Activated T-helper 1 cell treated with anti-CD3 and anti-CD28 coated beads, Interleukin-12 subunit alpha, Interleukin-12 subunit beta, Interleukin-2, Interleukin-4 antibody, amounts not matched to agents 30 ng/mL and 10 ng/mL and 1 ng/mL, durations not matched to agents 14 hours and 24 hours and 36 hours (primary cell): ENCODE measurements around the gene SLAMF6. TPM values are rescaled to one million over a fixed set of nuclear protein-coding genes. Genes with fewer than 3 reads are reported as not detected.

ENCODE experiments used
- DNase-seq: peaks from one replicate; pipeline ENCODE4 v3.0.0; 2021; ENCODE audit warnings: low spot score
- H3K27ac Mint-ChIP-seq: one replicate; pipeline ENCODE4 v1.8.0; 2021; ENCODE audit warnings: mild to moderate bottlenecking, mixed read lengths
- H3K27me3 Mint-ChIP-seq: one replicate; pipeline ENCODE4 v1.8.0; 2022; ENCODE audit warnings: mild to moderate bottlenecking, moderate library complexity, mixed read lengths; ENCODE audit not compliant: insufficient read depth
- H3K36me3 Mint-ChIP-seq: one replicate; pipeline ENCODE4 v1.8.0; 2021; ENCODE audit warnings: low read depth, mixed read lengths
- H3K4me1 Mint-ChIP-seq: one replicate; pipeline ENCODE4 v1.8.0; 2021; ENCODE audit warnings: low read depth, mixed read lengths
- H3K4me3 Mint-ChIP-seq: one replicate; pipeline ENCODE4 v1.8.0; 2021; ENCODE audit warnings: mild to moderate bottlenecking, moderate library complexity, mixed read lengths
- H3K9me3 Mint-ChIP-seq: one replicate; pipeline ENCODE4 v1.8.0; 2021; ENCODE audit warnings: mixed read lengths
- intact Hi-C: fragments of 100-400 bp; cut with micrococcal nuclease; formaldehyde crosslinking; loops from one replicate; pipeline ENCODE4 v1.15.1; 2024
- total RNA-seq: library from RNA; stranded (reverse); gene quantifications from 2 replicates; pipeline ENCODE4 v1.2.3, GENCODE V29; 2022

Gene SLAMF6
- total RNA-seq, 1 donor from 2014 or later, result 46.8 TPM

- Mint-ChIP-seq H3K4me1 (peaks cover 35% of the 10 kb centered on the region), H3K36me3 (peaks cover 33% of the 10 kb centered on the region), H3K27me3 (no peaks in the 10 kb centered on the region), H3K27ac (no peak overlapping the region), H3K9me3 (peaks cover 4% of the 10 kb centered on the region), H3K4me3 (no peak overlapping the region)
- intact Hi-C loops, result no loop called here
- DNase-seq, result no peak
Observed at GRCh38 chr1:160553778-160554177, 30.7 kb upstream of the SLAMF6 start.

GRCh38 chr1:160552425-160552824 lies 29.4 kb upstream of the SLAMF6 start:
- intact Hi-C loops, result no loop called here
- no peak overlapping the region for H3K4me3 Mint-ChIP-seq
- H3K27me3 Mint-ChIP-seq, result no peaks in the 10 kb centered on the region
- peaks cover 37% of the 10 kb centered on the region for H3K36me3 Mint-ChIP-seq
- no peak for DNase-seq
- no peak overlapping the region for H3K27ac Mint-ChIP-seq
- H3K9me3 Mint-ChIP-seq, result no peaks in the 10 kb centered on the region
- H3K4me1 Mint-ChIP-seq, result peaks cover 25% of the 10 kb centered on the region

DNA sequence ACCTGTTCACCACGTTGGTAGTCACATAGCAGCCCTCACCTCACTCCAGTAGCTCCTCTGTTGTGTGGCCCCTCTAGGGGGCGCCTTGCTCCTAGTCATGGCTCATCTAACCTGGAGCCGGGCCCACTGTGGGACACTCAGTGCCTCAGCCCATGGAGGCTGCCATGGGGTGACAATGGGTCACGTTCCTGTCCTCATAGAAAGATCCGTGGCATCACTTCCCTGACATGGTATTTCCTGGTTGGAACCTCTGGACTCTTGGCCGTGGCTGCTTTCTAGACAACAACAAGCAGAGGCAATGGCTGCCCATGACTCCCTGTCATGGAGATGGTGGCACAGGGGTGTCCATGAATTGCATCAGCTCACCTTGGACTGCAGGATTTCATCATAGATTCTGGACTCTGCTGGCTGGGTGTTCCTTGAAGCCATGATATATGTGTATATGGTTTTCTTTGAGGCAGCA lies 27.5 kb upstream of the SLAMF6 start:
- H3K27ac Mint-ChIP-seq, result no peak overlapping the region
- no peaks in the 10 kb centered on the region for H3K9me3 Mint-ChIP-seq
- DNase-seq, result peak; percentile 16
- no peaks in the 10 kb centered on the region for H3K27me3 Mint-ChIP-seq
- intact Hi-C loops, result loop anchor here (1.0 kb wide), 1 partner anchor 57 kb away; no protein-coding TSS in a partner anchor
- H3K4me3 Mint-ChIP-seq, result no peak overlapping the region
- H3K36me3 Mint-ChIP-seq, result peaks cover 43% of the 10 kb centered on the region
- peaks cover 38% of the 10 kb centered on the region for H3K4me1 Mint-ChIP-seq

DNA sequence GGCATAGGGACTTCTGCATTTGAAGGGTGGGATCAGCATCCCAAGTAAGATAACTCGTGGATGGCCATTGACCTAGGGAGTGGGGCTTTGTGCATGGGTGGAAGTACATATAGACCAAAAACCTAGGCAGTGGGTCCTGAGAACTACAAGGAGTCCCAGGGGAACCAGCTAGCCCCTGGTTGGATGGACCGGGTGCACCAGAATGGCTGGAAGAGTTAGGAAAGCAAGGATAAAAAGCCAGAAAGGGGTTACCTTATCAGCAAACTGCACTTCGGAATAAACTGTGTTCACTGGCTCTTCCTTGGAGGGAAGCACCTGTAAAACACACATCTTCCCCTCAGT lies 26.6 kb upstream of the SLAMF6 start:
- Mint-ChIP-seq H3K4me1 (peaks cover 45% of the 10 kb centered on the region), H3K36me3 (peaks cover 47% of the 10 kb centered on the region), H3K27me3 (no peaks in the 10 kb centered on the region), H3K27ac (no peak overlapping the region), H3K4me3 (no peak overlapping the region), H3K9me3 (no peaks in the 10 kb centered on the region)
- intact Hi-C loops, result loop anchor here (1.0 kb wide), 1 partner anchor 58 kb away; no protein-coding TSS in a partner anchor
- DNase-seq, result no peak

DNA sequence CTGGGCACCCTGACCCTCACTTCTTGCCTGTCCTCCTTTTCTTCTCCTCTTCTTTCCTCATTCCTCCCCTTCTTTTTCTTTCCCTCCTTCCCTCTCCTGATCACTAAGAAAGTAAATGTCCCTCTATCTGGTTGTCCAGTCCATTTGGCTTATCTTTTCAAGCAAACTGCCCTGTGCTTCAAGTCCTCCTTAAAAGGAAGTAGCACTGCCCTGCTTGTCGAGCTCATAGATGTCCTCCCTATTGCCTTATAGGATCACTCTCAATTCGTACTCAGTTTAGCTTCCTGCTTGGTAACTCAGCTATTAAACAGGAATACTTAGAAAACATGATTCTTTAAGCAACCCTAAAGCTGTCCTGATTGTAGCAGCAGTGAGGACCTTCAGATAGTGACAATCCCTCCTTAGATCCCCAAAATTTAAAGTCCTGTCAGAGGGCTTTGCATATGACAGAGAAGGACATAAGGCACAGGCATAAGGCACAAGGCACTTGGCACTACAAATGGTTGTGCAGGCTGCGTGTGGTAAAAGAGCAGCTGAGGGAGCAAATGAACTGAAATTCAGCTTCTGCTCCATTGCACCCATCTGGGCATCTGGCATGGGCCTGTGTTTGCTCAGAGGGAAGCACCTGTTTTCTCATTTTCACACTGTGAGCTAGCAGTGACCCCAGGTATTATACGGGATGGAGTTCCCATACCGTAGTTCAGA lies 26.1 kb upstream of the SLAMF6 start:
- intact Hi-C loops, result no loop called here
- no peak for DNase-seq
- Mint-ChIP-seq H3K27ac (peak overlapping the region; percentile 35), H3K4me3 (no peak overlapping the region), H3K4me1 (peaks cover 46% of the 10 kb centered on the region), H3K9me3 (no peaks in the 10 kb centered on the region), H3K27me3 (no peaks in the 10 kb centered on the region), H3K36me3 (peaks cover 45% of the 10 kb centered on the region)

DNA sequence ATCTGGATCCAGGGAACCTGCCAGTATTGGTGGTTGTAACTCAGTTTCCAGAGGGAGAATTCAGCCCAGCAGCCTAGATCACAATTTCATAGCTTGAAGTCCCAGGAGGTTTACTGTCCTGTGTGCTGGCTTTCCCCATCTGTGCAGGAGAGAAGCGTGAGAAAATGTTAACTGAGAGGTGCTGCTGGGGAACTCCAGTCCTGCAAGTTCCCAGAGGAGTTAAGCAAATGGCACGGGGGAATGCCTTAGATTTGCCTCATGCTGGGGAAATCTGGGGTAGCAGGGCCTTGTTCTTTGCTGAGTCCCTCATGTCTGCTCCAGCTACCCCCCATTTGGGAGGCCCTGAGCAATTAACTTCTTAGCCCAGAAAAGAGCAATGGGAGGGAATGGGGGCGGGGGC lies 25.1 kb upstream of the SLAMF6 start:
- H3K27ac Mint-ChIP-seq, result no peak overlapping the region
- intact Hi-C loops, result no loop called here
- peaks cover 46% of the 10 kb centered on the region for H3K4me1 Mint-ChIP-seq
- DNase-seq, result no peak
- peaks cover 44% of the 10 kb centered on the region for H3K36me3 Mint-ChIP-seq
- no peaks in the 10 kb centered on the region for H3K9me3 Mint-ChIP-seq
- no peaks in the 10 kb centered on the region for H3K27me3 Mint-ChIP-seq
- no peak overlapping the region for H3K4me3 Mint-ChIP-seq

GRCh38 chr1:160547422-160547821 lies 24.4 kb upstream of the SLAMF6 start:
- H3K4me1 Mint-ChIP-seq, result peaks cover 40% of the 10 kb centered on the region
- intact Hi-C loops, result no loop called here
- no peak overlapping the region for H3K4me3 Mint-ChIP-seq
- H3K27ac Mint-ChIP-seq, result no peak overlapping the region
- no peaks in the 10 kb centered on the region for H3K27me3 Mint-ChIP-seq
- H3K9me3 Mint-ChIP-seq, result no peaks in the 10 kb centered on the region
- peaks cover 36% of the 10 kb centered on the region for H3K36me3 Mint-ChIP-seq
- no peak for DNase-seq

DNA sequence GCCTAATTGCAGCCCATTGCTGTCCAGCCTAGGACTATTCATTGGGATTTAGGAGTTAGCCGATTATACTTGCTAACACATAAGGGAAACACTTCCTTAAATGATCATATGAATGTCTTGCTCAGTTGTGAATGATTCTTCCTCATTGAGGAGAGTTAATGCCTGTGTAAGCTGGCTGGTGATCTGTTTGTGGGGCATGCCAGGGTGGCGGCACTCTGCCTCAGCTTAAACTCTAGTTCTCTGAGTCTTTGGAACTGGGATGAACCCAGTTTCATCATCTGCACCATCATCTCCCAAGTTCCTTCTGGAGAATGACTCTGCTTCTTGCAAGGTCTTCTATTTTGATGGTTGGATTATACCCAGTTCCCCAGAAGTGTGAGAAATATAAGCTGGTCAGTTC lies 23.9 kb upstream of the SLAMF6 start:
- DNase-seq, result no peak
- H3K36me3 Mint-ChIP-seq, result peaks cover 33% of the 10 kb centered on the region
- H3K4me1 Mint-ChIP-seq, result peaks cover 39% of the 10 kb centered on the region
- no peak overlapping the region for H3K4me3 Mint-ChIP-seq
- no peaks in the 10 kb centered on the region for H3K27me3 Mint-ChIP-seq
- H3K27ac Mint-ChIP-seq, result no peak overlapping the region
- intact Hi-C loops, result no loop called here
- H3K9me3 Mint-ChIP-seq, result no peaks in the 10 kb centered on the region

- DNase-seq, result no peak
Observed at GRCh38 chr1:160544647-160545046, 21.6 kb upstream of the SLAMF6 start.

DNA sequence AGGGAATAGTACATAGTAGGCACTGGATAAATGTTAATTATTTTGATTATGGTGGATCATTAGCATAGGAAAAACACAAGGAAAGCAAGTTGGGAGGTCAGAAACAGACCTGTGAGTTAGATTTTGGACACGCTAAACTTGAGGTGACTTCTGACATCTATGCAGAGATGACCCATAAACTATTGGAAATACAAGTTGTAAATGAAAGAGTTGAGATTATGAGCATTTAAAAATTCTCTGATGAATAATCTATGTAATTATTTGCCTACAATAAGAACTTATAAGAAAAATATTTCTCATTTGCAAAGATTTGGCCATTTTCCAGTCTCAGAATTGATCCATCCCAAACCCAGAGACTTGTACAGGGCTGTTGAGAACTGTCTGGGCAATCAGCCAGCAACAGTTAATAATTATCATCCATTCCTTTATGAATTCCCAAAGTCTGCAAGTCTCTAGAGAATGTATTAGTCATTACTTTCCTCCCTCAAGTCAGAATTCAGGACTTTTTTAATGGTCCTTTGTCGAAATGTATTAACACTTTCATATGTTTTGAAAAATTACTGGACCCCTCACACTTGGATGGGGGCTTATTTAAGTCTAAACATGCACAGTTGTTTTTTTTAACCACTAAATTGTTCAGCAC lies 19.4 kb upstream of the SLAMF6 start:
- H3K4me1 Mint-ChIP-seq, result peaks cover 60% of the 10 kb centered on the region
- intact Hi-C loops, result no loop called here
- no peaks in the 10 kb centered on the region for H3K27me3 Mint-ChIP-seq
- DNase-seq, result no peak
- peaks cover 19% of the 10 kb centered on the region for H3K36me3 Mint-ChIP-seq
- no peaks in the 10 kb centered on the region for H3K9me3 Mint-ChIP-seq
- no peak overlapping the region for H3K4me3 Mint-ChIP-seq
- H3K27ac Mint-ChIP-seq, result no peak overlapping the region

More at GRCh38 chr1:160544647-160545046, 21.6 kb upstream of the SLAMF6 start:
- intact Hi-C loops, result loop anchor here (1.0 kb wide), 2 partner anchors 63 to 116 kb away; no protein-coding TSS in a partner anchor
- peak overlapping the region; percentile 42 for H3K27ac Mint-ChIP-seq
- no peak overlapping the region for H3K4me3 Mint-ChIP-seq
- H3K27me3 Mint-ChIP-seq, result no peaks in the 10 kb centered on the region
- no peaks in the 10 kb centered on the region for H3K9me3 Mint-ChIP-seq
- H3K4me1 Mint-ChIP-seq, result peaks cover 55% of the 10 kb centered on the region
- H3K36me3 Mint-ChIP-seq, result peaks cover 28% of the 10 kb centered on the region

- Mint-ChIP-seq H3K27ac (peak overlapping the region; percentile 7), H3K36me3 (peaks cover 14% of the 10 kb centered on the region), H3K4me1 (peaks cover 54% of the 10 kb centered on the region), H3K9me3 (peaks cover 6% of the 10 kb centered on the region), H3K27me3 (no peaks in the 10 kb centered on the region), H3K4me3 (no peak overlapping the region)
- no peak for DNase-seq
- intact Hi-C loops, result loop anchor here (2.0 kb wide), 3 partner anchors 19 to 67 kb away; no protein-coding TSS in a partner anchor
Observed at GRCh38 chr1:160541622-160542302, 18.7 kb upstream of the SLAMF6 start.

DNA sequence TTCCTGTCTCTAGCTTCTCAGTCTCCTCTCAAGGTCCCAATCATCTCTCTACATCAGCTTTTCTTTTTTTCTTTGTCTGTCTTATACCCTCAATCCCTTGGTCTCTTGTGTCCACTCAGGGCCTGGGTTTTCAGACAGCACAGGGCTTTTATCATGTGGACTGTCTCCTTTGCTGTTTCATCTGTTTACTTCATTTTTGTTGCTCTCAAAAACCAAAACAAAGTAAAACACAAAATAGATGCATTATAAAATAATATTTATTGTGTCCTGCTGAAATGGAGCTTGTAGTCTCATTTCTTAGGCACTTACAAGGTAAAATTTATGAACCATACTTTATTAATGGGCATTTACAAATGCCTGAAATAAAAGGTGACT lies 17.8 kb upstream of the SLAMF6 start:
- Mint-ChIP-seq H3K36me3 (peaks cover 18% of the 10 kb centered on the region), H3K4me1 (peaks cover 46% of the 10 kb centered on the region), H3K4me3 (peak overlapping the region; percentile 38), H3K27ac (peak overlapping the region; percentile 90), H3K9me3 (peaks cover 15% of the 10 kb centered on the region), H3K27me3 (no peaks in the 10 kb centered on the region)
- intact Hi-C loops, result loop anchor here (1.0 to 2.0 kb wide), 8 partner anchors 19 to 112 kb away; no protein-coding TSS in a partner anchor
- no peak for DNase-seq
